ENCODE data around the gene SLAMF6. TPM values are rescaled to one million over a fixed set of nuclear protein-coding genes. Genes with fewer than 3 reads are reported as not detected.
A peak's percentile ranks its signal among the peaks of the same experiment; 100 is the strongest.

SLAMF6 gene
- total RNA-seq, 4 donors from 2014 or later, result 0.20 to 1.5 (median 0.46) TPM

- 85 to 90% methylated on average over 3 of the region's 3 CpGs for WGBS, 2 donors
- no peaks in the 10 kb centered on the region for H3K4me1 ChIP-seq
- H3K4me3 ChIP-seq, result no peak overlapping the region
- no peak overlapping the region for H3K27ac ChIP-seq
- TF ChIP-seq POLR2A (IDR thresholded peaks at IDR 0.05), result no peak
- no peak for TF ChIP-seq EP300 (IDR thresholded peaks at IDR 0.05)
- no peak for TF ChIP-seq CTCF (IDR thresholded peaks at IDR 0.05)
- no peak for DNase-seq (ENCODE audit: low spot score in 2 of 2)
- H3K9me3 ChIP-seq, result no peaks in the 10 kb centered on the region
- no peaks in the 10 kb centered on the region for H3K36me3 ChIP-seq
- H3K27me3 ChIP-seq, result no peaks in the 10 kb centered on the region
These were observed 26.6 kb upstream of the SLAMF6 start for GRCh38 chr1:160549665-160550006.

GRCh38 chr1:160548960-160549664 is 26.1 kb upstream of the SLAMF6 start:
- H3K4me1 ChIP-seq, result no peaks in the 10 kb centered on the region
- H3K27me3 ChIP-seq, result no peaks in the 10 kb centered on the region
- H3K36me3 ChIP-seq, result no peaks in the 10 kb centered on the region
- H3K9me3 ChIP-seq, result no peaks in the 10 kb centered on the region
- WGBS, 2 donors, result 60 to 64% methylated on average over 5 of the region's 5 CpGs
- TF ChIP-seq EP300 (IDR thresholded peaks at IDR 0.05) (no peak), CTCF (IDR thresholded peaks at IDR 0.05) (no peak), POLR2A (IDR thresholded peaks at IDR 0.05) (no peak)
- no peak overlapping the region for H3K4me3 ChIP-seq
- no peak for DNase-seq (ENCODE audit: low spot score in 2 of 2)
- H3K27ac ChIP-seq, result no peak overlapping the region

DNA sequence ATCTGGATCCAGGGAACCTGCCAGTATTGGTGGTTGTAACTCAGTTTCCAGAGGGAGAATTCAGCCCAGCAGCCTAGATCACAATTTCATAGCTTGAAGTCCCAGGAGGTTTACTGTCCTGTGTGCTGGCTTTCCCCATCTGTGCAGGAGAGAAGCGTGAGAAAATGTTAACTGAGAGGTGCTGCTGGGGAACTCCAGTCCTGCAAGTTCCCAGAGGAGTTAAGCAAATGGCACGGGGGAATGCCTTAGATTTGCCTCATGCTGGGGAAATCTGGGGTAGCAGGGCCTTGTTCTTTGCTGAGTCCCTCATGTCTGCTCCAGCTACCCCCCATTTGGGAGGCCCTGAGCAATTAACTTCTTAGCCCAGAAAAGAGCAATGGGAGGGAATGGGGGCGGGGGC is 25.1 kb upstream of the SLAMF6 start:
- H3K36me3 ChIP-seq, result no peaks in the 10 kb centered on the region
- H3K27me3 ChIP-seq, result no peaks in the 10 kb centered on the region
- no peaks in the 10 kb centered on the region for H3K4me1 ChIP-seq
- no peak for DNase-seq (ENCODE audit: low spot score in 2 of 2)
- H3K9me3 ChIP-seq, result no peaks in the 10 kb centered on the region
- TF ChIP-seq POLR2A (IDR thresholded peaks at IDR 0.05) (no peak), EP300 (IDR thresholded peaks at IDR 0.05) (no peak), CTCF (IDR thresholded peaks at IDR 0.05) (no peak)
- 69 to 74% methylated on average over 3 of the region's 3 CpGs for WGBS, 2 donors
- H3K27ac ChIP-seq, result no peak overlapping the region
- no peak overlapping the region for H3K4me3 ChIP-seq

DNA sequence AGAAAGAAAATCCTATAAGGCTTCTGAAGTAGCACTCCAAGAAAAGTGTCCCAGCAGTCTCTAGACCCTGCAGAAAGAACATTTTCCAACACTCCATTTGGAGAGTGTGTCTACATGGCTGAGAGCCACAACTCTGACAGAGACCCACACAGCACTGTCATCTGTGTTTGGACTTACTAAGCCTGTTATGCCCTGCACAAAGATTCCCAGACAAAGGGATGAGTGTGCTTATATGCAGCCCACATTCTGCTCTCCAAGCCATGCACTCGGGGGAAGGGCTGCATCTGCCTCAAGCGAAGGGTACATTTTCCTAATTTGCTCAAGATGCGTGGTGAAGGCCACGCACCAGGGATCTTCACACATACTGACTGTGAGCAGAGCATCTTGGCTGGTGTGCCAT is 24.4 kb upstream of the SLAMF6 start:
- Histone ChIP-seq H3K4me1 (no peaks in the 10 kb centered on the region), H3K27me3 (no peaks in the 10 kb centered on the region), H3K9me3 (no peaks in the 10 kb centered on the region), H3K27ac (no peak overlapping the region), H3K4me3 (no peak overlapping the region), H3K36me3 (no peaks in the 10 kb centered on the region)
- DNase-seq (ENCODE audit: low spot score in 2 of 2), result no peak
- 58 to 80% methylated on average over 4 of the region's 4 CpGs for WGBS, 2 donors
- TF ChIP-seq CTCF (IDR thresholded peaks at IDR 0.05) (no peak), EP300 (IDR thresholded peaks at IDR 0.05) (no peak), POLR2A (IDR thresholded peaks at IDR 0.05) (no peak)

DNA sequence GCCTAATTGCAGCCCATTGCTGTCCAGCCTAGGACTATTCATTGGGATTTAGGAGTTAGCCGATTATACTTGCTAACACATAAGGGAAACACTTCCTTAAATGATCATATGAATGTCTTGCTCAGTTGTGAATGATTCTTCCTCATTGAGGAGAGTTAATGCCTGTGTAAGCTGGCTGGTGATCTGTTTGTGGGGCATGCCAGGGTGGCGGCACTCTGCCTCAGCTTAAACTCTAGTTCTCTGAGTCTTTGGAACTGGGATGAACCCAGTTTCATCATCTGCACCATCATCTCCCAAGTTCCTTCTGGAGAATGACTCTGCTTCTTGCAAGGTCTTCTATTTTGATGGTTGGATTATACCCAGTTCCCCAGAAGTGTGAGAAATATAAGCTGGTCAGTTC is 23.9 kb upstream of the SLAMF6 start:
- Histone ChIP-seq H3K9me3 (no peaks in the 10 kb centered on the region), H3K4me3 (no peak overlapping the region), H3K27ac (no peak overlapping the region), H3K27me3 (no peaks in the 10 kb centered on the region), H3K4me1 (no peaks in the 10 kb centered on the region), H3K36me3 (no peaks in the 10 kb centered on the region)
- DNase-seq (ENCODE audit: low spot score in 2 of 2), result no peak
- WGBS, 2 donors, result 92 to 96% methylated on average over 2 of the region's 2 CpGs
- no peak for TF ChIP-seq POLR2A (IDR thresholded peaks at IDR 0.05)
- TF ChIP-seq EP300 (IDR thresholded peaks at IDR 0.05), result peak in 1 of 2 donors; percentile 48
